K562 (cell line): ENCODE measurements around the gene ARHGEF3. TPM values are rescaled to one million over a fixed set of nuclear protein-coding genes. Genes with fewer than 3 reads are reported as not detected.

ENCODE experiments used
- CTCF ChIP-seq, 3 experiments: IDR thresholded peaks in 2 of 3; conservative IDR thresholded peaks in 1 of 3; 2 replicates each; pipeline ENCODE4 v1.5.1; 2011 to 2012; ENCODE audit warnings: low read length in 3 of 3, mild to moderate bottlenecking in 3 of 3, control low read depth in 2 of 3, improper control_type of control experiment in 1 of 3, inconsistent platforms in 1 of 3, low read depth in 1 of 3, mixed read lengths in 1 of 3, moderate library complexity in 1 of 3; ENCODE audit not compliant: insufficient read depth in 2 of 3
- ELF4 ChIP-seq: fragments of 450-650 bp; formaldehyde crosslinking; IDR thresholded peaks from 2 replicates; pipeline ENCODE4 v1.4.0; 2022; ENCODE audit warnings: missing genetic modification characterization
- FOSL1 ChIP-seq: fragments of 200-800 bp; sonication (Bioruptor generic); conservative IDR thresholded peaks from 2 replicates; pipeline ENCODE4 v1.6.1; 2016; ENCODE audit warnings: missing genetic modification characterization, missing compliant biosample characterization
- GABPB2 ChIP-seq: fragments of 250-450 bp; sonication (Bioruptor Pico); conservative IDR thresholded peaks from 2 replicates; pipeline ENCODE4 v1.5.1; 2021; ENCODE audit warnings: mild to moderate bottlenecking
- NKRF ChIP-seq: fragments of 450-650 bp; IDR thresholded peaks from 2 replicates; pipeline ENCODE4 v1.6.1; 2016; ENCODE audit warnings: borderline replicate concordance
- NONO ChIP-seq, 2 experiments: fragments of 200-400 bp in 1 of 2; fragments of 450-650 bp in 1 of 2; formaldehyde crosslinking in 1 of 2; IDR thresholded peaks; 2 replicates each; pipeline ENCODE4 v1.6.1; 2017; ENCODE audit warnings: low read depth in 2 of 2, mild to moderate bottlenecking in 2 of 2, moderate library complexity in 2 of 2, low read length in 1 of 2
- PATZ1 ChIP-seq: fragments of 250-450 bp; sonication (Bioruptor Pico); IDR thresholded peaks from 2 replicates; pipeline ENCODE4 v1.5.0; 2020; ENCODE audit warnings: mild to moderate bottlenecking, borderline replicate concordance
- RB1 ChIP-seq: fragments of 450-650 bp; IDR thresholded peaks from 2 replicates; pipeline ENCODE4 v1.6.1; 2017; ENCODE audit warnings: low read depth, mild to moderate bottlenecking
- SNIP1 ChIP-seq: fragments of 450-650 bp; IDR thresholded peaks from 2 replicates; pipeline ENCODE4 v1.7.1; 2017; ENCODE audit warnings: low read depth, mild to moderate bottlenecking
- XRCC3 ChIP-seq: fragments of 450-650 bp; IDR thresholded peaks from 2 replicates; pipeline ENCODE4 v1.6.1; 2017; ENCODE audit warnings: mild to moderate bottlenecking, moderate library complexity
- YBX1 ChIP-seq: fragments of 450-650 bp; IDR thresholded peaks from 2 replicates; pipeline ENCODE4 v1.7.1; 2016; ENCODE audit warnings: mild to moderate bottlenecking
- ZBTB5 ChIP-seq: fragments of 450-650 bp; IDR thresholded peaks from 2 replicates; pipeline ENCODE4 v1.6.1; 2017; ENCODE audit warnings: antibody characterized with exemption
- ZNF717 ChIP-seq: fragments of 250-450 bp; sonication (Bioruptor Pico); IDR thresholded peaks from 2 replicates; pipeline ENCODE4 v1.5.0; 2021
- ZNF75A ChIP-seq: fragments of 450-650 bp; formaldehyde crosslinking; IDR thresholded peaks from 2 replicates; pipeline ENCODE4 v1.4.0; 2020; ENCODE audit warnings: mild to moderate bottlenecking
- ZSCAN29 ChIP-seq: fragments of 450-650 bp; IDR thresholded peaks from 2 replicates; pipeline ENCODE4 v1.6.1; 2017
- polyA plus RNA-seq, 8 experiments: library from polyadenylated mRNA; depleted of rRNA in 4 of 8; stranded (reverse) in 5 of 8; unstranded in 3 of 8; fragments of >200 nt; fragmentation: Nextera tagmentation in 2 of 8; fragmentation: Illumina TruSeq in 1 of 8; extraction: Ambion mirVana in 2 of 8; extraction: Trizol in 1 of 8; gene quantifications; 2 replicates each; pipeline versions ENCODE4 v1.2.1 to v1.2.3, GENCODE V29; 2011 to 2014; ENCODE audit warnings: inconsistent platforms in 1 of 8, missing spikeins in 1 of 8
- total RNA-seq, 7 experiments: library from RNA; depleted of rRNA in 6 of 7; stranded (reverse); fragments of >200 nt in 6 of 7; fragmentation: Illumina TruSeq in 2 of 7; extraction: Trizol in 2 of 7; gene quantifications; 2 replicates each; pipeline versions ENCODE4 v1.2.1 to v1.2.3, GENCODE V29; 2011 to 2021; ENCODE audit warnings: low replicate concordance in 1 of 7
- TF ChIP-seq, protein P1 (sequence below), 2 experiments: fragments of 450-650 bp in 1 of 2; IDR thresholded peaks; 2 replicates each; pipeline ENCODE4 v1.6.1; 2011 to 2017; ENCODE audit warnings: low read depth in 2 of 2, antibody characterized with exemption in 1 of 2, borderline replicate concordance in 1 of 2, low read length in 1 of 2, mild to moderate bottlenecking in 1 of 2, mixed read lengths in 1 of 2; ENCODE audit not compliant: control insufficient read depth in 1 of 2

Gene ARHGEF3
- total and polyA plus RNA-seq, 9 of the 15 experiments (the other 6 are each of a cell fraction or from before 2014, with no cell fraction given): 0.77 to 2.7 (median 1.4) TPM

DNA sequence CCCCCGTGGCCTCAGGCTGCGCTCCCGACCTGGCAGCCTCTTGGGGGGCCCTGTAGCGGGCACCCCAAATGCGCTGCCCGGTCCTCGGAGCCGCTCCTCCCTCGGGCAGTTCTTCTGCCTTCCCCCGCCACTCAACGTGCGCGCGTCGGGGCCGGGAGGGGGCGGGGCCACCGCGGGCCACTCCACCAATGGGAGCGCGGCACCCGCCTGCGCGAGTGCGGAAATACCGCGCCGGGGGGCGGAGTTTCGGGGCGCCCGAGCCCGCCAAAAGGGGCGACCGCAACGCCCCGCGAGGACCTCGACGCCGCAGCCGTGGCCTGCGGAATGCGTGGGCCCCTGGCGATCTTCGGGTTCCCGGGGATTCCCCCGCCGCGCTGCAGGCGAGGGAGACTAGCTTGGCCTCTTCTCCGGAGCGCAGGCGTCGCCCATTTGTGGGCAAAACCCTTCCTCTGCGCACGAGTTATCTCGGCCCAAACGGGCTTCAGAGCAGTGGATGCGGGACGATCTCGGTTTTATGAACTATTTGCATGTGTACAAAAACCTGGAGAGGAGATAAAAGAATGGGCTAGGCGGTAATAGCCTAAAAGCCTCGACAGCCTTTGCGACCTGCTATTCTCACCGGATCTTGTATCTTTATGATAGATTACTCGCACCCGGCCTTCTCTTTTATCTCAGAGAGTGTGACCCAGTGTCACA lies 118.5 kb downstream of the ARHGEF3 start, which contains the start of gene TASOR (continued):
- TF ChIP-seq NONO (IDR thresholded peaks at IDR 0.05; ENCODE audit: low read depth in 2 of 2, low read length in 1 of 2) (no peak), ZBTB5 (no peak), ZNF717 (no peak), CTCF (IDR thresholded peaks at IDR 0.05 in 2 of 3, conservative IDR thresholded peaks at IDR 0.05 in 1 of 3; ENCODE audit: insufficient read depth in 2 of 3, low read depth in 1 of 3, low read length in 3 of 3) (no peak), SNIP1 (no peak), RB1 (peak; percentile 90; the same call in 1 of the 2 replicates), YBX1 (no peak), PATZ1 (CRISPR knock-in tag) (no peak), XRCC3 (no peak), FOSL1 (no peak), ZNF75A (CRISPR knock-in tag) (peak; percentile 59; the same call in 1 of the 2 replicates), GABPB2 (CRISPR knock-in tag) (no peak), NKRF (no peak), ZSCAN29 (no peak), ELF4 (CRISPR knock-in tag) (no peak)
- TF ChIP-seq, protein P1, sequence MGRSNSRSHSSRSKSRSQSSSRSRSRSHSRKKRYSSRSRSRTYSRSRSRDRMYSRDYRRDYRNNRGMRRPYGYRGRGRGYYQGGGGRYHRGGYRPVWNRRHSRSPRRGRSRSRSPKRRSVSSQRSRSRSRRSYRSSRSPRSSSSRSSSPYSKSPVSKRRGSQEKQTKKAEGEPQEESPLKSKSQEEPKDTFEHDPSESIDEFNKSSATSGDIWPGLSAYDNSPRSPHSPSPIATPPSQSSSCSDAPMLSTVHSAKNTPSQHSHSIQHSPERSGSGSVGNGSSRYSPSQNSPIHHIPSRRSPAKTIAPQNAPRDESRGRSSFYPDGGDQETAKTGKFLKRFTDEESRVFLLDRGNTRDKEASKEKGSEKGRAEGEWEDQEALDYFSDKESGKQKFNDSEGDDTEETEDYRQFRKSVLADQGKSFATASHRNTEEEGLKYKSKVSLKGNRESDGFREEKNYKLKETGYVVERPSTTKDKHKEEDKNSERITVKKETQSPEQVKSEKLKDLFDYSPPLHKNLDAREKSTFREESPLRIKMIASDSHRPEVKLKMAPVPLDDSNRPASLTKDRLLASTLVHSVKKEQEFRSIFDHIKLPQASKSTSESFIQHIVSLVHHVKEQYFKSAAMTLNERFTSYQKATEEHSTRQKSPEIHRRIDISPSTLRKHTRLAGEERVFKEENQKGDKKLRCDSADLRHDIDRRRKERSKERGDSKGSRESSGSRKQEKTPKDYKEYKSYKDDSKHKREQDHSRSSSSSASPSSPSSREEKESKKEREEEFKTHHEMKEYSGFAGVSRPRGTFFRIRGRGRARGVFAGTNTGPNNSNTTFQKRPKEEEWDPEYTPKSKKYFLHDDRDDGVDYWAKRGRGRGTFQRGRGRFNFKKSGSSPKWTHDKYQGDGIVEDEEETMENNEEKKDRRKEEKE (IDR thresholded peaks at IDR 0.05; ENCODE audit: borderline replicate concordance in 1 of 2, control insufficient read depth in 1 of 2, low read depth in 2 of 2, low read length in 1 of 2): no peak
